Vagina (tissue), 2 donors: Measurements from ENCODE around the gene SMIM32. TPM values are rescaled to one million over a fixed set of nuclear protein-coding genes. Genes with fewer than 3 reads are reported as not detected.

Source experiments
- DNase-seq, 2 donors: peaks; one replicate each; pipeline ENCODE4 v3.0.0-alpha.2; 2017; ENCODE audit errors: extremely low spot score in 2 of 2
- H3K27ac ChIP-seq: fragments of 200-600 bp; sonication (generic); one replicate; pipeline ENCODE4 v1.5.1; 2019
- H3K27me3 ChIP-seq: fragments of 200-600 bp; sonication (generic); one replicate; pipeline ENCODE4 v1.5.1; 2019
- H3K36me3 ChIP-seq, 2 donors: fragments of 200-600 bp; sonication (generic); one replicate each; pipeline ENCODE4 v1.5.1; 2017 to 2019
- H3K4me1 ChIP-seq: fragments of 200-600 bp; sonication (generic); one replicate; pipeline ENCODE4 v1.5.1; 2019
- H3K4me3 ChIP-seq, 2 donors: fragments of 200-600 bp; sonication (generic); 1 replicate in 1 of 2; 2 replicates in 1 of 2; pipeline ENCODE4 v1.5.1; 2016 to 2019
- H3K9me3 ChIP-seq: fragments of 200-600 bp; sonication (generic); one replicate; pipeline ENCODE4 v1.5.1; 2019
- POLR2A ChIP-seq, 2 donors: fragments of 450-650 bp; IDR thresholded peaks; one replicate each; pipeline ENCODE4 v1.6.1; 2017; ENCODE audit warnings: antibody characterized with exemption in 2 of 2, mild to moderate bottlenecking in 2 of 2, moderate library complexity in 2 of 2
- POLR2AphosphoS5 ChIP-seq, 2 donors: sonication (generic); formaldehyde crosslinking; IDR thresholded peaks; one replicate each; pipeline ENCODE4 v1.9.0; 2017; ENCODE audit warnings: antibody characterized with exemption in 2 of 2, mild to moderate bottlenecking in 2 of 2, low read depth in 1 of 2; ENCODE audit not compliant: insufficient read depth in 1 of 2
- intact Hi-C: fragments of 100-400 bp; cut with DNase I; formaldehyde crosslinking; loops from one replicate; pipeline ENCODE4 v1.15.1; 2023
- total RNA-seq: library from RNA; depleted of rRNA; stranded (reverse); fragments of >200 nt; gene quantifications from one replicate; pipeline ENCODE4 v1.2.3, GENCODE V29; 2016
- TF ChIP-seq, protein P1 (sequence below), 3 experiments: fragments of 450-650 bp in 2 of 3; fragments of 200-600 bp in 1 of 3; sonication (generic) in 1 of 3; IDR thresholded peaks; one replicate each; pipeline ENCODE4 v1.5.1; 2017 to 2019; ENCODE audit warnings: antibody characterized with exemption in 3 of 3, mild to moderate bottlenecking in 2 of 3, moderate library complexity in 2 of 3

The SMIM32 gene
- total RNA-seq, 1 donor from 2014 or later = not detected

DNA sequence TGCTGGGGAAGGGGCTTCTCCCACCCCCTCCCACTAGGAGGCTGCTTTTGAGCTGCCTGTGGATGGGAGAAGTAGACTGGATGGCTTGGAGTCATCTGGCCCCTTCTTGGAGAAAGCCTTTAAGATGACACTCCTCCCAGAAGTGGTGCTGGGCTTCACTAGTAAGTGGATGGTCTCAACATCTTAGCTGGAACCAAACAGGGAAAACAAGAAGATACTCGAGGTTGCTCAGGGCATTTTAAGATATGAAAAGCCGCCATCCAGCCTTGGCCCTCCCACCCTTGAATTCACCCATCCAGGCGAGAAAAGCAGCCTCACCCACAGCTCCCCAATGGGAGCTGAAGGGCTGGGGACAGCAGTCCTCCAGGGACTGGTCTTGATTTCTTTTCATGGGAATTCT, 7.8 kb upstream of the SMIM32 start:
- intact Hi-C loops = no loop called here
- Histone ChIP-seq H3K4me1 (no peaks in the 10 kb centered on the region), H3K9me3 (no peaks in the 10 kb centered on the region), H3K27ac (no peak overlapping the region), H3K27me3 (no peaks in the 10 kb centered on the region), H3K4me3 (no peak overlapping the region), H3K36me3 (no peaks in the 10 kb centered on the region)
- DNase-seq = peak; percentile 46 to 64
- TF ChIP-seq POLR2AphosphoS5 (IDR thresholded peaks at IDR 0.05; ENCODE audit: insufficient read depth in 1 of 2, low read depth in 1 of 2) (no peak), POLR2A (IDR thresholded peaks at IDR 0.05) (no peak)
- TF ChIP-seq, protein P1, sequence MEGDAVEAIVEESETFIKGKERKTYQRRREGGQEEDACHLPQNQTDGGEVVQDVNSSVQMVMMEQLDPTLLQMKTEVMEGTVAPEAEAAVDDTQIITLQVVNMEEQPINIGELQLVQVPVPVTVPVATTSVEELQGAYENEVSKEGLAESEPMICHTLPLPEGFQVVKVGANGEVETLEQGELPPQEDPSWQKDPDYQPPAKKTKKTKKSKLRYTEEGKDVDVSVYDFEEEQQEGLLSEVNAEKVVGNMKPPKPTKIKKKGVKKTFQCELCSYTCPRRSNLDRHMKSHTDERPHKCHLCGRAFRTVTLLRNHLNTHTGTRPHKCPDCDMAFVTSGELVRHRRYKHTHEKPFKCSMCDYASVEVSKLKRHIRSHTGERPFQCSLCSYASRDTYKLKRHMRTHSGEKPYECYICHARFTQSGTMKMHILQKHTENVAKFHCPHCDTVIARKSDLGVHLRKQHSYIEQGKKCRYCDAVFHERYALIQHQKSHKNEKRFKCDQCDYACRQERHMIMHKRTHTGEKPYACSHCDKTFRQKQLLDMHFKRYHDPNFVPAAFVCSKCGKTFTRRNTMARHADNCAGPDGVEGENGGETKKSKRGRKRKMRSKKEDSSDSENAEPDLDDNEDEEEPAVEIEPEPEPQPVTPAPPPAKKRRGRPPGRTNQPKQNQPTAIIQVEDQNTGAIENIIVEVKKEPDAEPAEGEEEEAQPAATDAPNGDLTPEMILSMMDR (IDR thresholded peaks at IDR 0.05) = no peak

DNA sequence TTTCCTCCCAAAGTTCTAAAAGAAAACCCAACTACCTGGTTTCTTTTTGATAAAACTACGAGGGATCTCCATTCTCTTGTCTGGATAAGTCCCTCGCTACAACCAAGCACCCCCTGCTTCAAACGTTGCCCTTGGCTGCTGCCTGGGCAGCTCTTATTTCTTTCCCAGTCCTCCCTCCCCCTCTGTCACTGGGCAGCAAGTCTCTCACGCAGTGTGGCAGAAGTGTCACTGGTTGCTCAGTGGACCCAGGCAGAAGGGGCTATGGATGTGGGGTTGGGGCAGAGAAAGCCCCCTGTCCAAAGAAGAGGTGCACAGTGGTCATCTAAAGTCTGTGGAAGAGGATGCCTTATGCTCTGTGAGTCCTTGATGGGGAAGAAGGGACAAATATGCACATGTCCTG, 7.2 kb upstream of the SMIM32 start:
- Histone ChIP-seq H3K4me1 (no peaks in the 10 kb centered on the region), H3K27ac (no peak overlapping the region), H3K9me3 (no peaks in the 10 kb centered on the region), H3K36me3 (no peaks in the 10 kb centered on the region), H3K27me3 (no peaks in the 10 kb centered on the region), H3K4me3 (no peak overlapping the region)
- TF ChIP-seq POLR2A (IDR thresholded peaks at IDR 0.05) (no peak), POLR2AphosphoS5 (IDR thresholded peaks at IDR 0.05; ENCODE audit: insufficient read depth in 1 of 2, low read depth in 1 of 2) (no peak)
- TF ChIP-seq, protein P1 (IDR thresholded peaks at IDR 0.05) = no peak
- intact Hi-C loops = no loop called here
- DNase-seq = peak in 1 of 2 donors; percentile 70

DNA sequence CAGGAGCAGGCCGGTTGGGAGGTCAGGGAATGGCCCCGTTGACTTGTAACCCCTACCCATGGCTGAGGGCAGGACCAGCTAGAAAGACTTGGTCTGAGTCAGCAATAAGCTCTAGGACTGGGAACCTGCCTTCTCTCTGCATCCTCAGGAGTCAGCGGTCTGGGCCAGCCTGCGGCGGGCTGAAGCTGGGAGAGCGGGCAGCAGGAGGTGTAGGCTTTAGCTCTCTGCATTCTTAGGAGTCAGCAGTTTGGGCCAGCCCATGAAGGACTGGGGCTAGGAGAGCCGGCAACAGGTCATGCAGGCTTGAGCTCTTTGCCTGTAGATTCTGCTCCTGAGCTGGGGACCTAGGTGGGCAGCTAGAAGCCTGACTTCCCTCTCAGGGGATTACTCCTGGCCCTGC, 6.4 kb upstream of the SMIM32 start:
- TF ChIP-seq POLR2A (IDR thresholded peaks at IDR 0.05) (no peak), POLR2AphosphoS5 (IDR thresholded peaks at IDR 0.05; ENCODE audit: insufficient read depth in 1 of 2, low read depth in 1 of 2) (no peak)
- TF ChIP-seq, protein P1 (IDR thresholded peaks at IDR 0.05) = no peak
- no peaks in the 10 kb centered on the region for H3K36me3 ChIP-seq

DNA sequence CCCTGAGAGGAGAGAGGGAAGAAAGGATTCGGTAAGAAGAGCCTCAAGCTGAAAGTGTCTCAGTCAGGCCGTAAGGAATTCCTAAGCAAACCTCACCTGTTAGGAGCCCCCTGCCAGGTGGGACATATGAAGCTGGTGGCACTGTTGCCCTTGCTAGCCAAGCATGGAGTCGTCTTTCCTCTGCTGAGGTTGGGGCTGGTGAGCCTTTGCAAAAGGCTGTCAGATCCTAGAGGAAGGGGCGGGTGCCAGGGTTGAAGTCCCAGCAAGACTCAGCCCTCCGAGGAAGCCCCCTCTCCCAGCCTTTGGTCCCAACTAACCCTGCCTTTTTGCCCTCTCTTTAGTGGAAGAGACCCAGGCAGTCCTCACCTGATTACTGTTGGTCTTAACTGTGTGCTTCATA, 5.5 kb upstream of the SMIM32 start:
- no peak for TF ChIP-seq POLR2AphosphoS5 (IDR thresholded peaks at IDR 0.05; ENCODE audit: insufficient read depth in 1 of 2, low read depth in 1 of 2)
- intact Hi-C loops = no loop called here
- no peak for DNase-seq

More for the DNA sequence above, 6.4 kb upstream of the SMIM32 start:
- Histone ChIP-seq H3K9me3 (no peaks in the 10 kb centered on the region), H3K4me3 (no peak overlapping the region), H3K27me3 (no peaks in the 10 kb centered on the region), H3K27ac (no peak overlapping the region), H3K4me1 (no peaks in the 10 kb centered on the region)
- intact Hi-C loops = no loop called here
- DNase-seq = no peak

DNA sequence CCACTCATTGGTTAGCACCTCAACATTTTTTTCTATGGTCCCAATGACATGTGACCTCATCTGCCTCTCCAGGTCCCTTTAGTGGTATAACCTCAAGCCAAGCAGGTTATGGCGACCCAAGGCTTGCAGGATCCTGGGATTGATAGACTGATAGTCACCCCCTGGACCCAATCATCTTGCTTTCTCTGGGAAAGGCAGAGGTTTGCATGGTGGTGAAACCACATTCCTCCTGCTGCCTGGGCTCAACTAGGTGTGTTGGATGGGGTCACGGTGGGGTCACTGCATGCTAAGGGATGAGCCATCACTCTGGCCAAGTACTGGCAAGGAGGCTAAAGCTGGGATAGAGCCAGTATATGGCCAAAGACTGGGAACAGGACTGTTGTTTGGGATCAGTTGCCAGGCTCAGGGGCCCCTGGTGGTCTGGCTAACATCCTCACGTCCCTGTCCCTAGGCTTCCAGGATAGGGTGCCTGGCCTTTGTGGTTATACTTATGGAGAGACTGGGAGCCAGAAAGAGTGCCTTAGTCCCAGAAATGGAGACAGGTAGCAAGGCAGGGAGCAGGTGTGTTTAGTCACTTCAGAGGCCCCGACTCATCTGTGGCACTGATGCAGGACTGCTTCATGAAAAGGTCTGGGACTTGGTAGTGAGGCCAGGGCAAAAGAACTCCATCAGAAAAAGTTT, 4.6 kb upstream of the SMIM32 start:
- Histone ChIP-seq H3K9me3 (no peaks in the 10 kb centered on the region), H3K4me1 (peaks cover 9% of the 10 kb centered on the region), H3K27me3 (no peaks in the 10 kb centered on the region), H3K36me3 (no peaks in the 10 kb centered on the region), H3K4me3 (no peak overlapping the region), H3K27ac (no peak overlapping the region)
- TF ChIP-seq POLR2A (IDR thresholded peaks at IDR 0.05) (no peak), POLR2AphosphoS5 (IDR thresholded peaks at IDR 0.05; ENCODE audit: insufficient read depth in 1 of 2, low read depth in 1 of 2) (no peak)
- TF ChIP-seq, protein P1 (IDR thresholded peaks at IDR 0.05) = no peak
- intact Hi-C loops = no loop called here
- DNase-seq = no peak

More for the DNA sequence above, 5.5 kb upstream of the SMIM32 start:
- Histone ChIP-seq H3K36me3 (no peaks in the 10 kb centered on the region), H3K4me1 (peaks cover under 1% of the 10 kb centered on the region), H3K4me3 (no peak overlapping the region), H3K9me3 (no peaks in the 10 kb centered on the region), H3K27ac (no peak overlapping the region), H3K27me3 (no peaks in the 10 kb centered on the region)
